GM21528 (cell line): ENCODE measurements around the gene OR10G4.
"Not testable (repeated sequence)": the region's sequence is repeated elsewhere in the genome, so short reads cannot be mapped to it uniquely, and the experiment has no call there.

ENCODE experiments used
- ATAC-seq: cut with Tn5 transposase; IDR thresholded peaks from one replicate; pipeline ENCODE4 v1.9.1; 2021; ENCODE audit warnings: mild to moderate bottlenecking, moderate library complexity; ENCODE audit not compliant: unreplicated experiment, low FRiP score

Gene OR10G4, protein sequence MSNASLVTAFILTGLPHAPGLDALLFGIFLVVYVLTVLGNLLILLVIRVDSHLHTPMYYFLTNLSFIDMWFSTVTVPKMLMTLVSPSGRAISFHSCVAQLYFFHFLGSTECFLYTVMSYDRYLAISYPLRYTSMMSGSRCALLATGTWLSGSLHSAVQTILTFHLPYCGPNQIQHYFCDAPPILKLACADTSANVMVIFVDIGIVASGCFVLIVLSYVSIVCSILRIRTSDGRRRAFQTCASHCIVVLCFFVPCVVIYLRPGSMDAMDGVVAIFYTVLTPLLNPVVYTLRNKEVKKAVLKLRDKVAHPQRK

GRCh38 chr11:124012697-124013096 lies at the start of gene OR10G4:
TSS of gene OR10G4 (plus strand) at chr11:124012997. CDS start at chr11:124015575, 2,578 bp downstream.
- no peak for ATAC-seq

- no peak for ATAC-seq
Measured at GRCh38 chr11:123973816-123974215, 39.0 kb upstream of the OR10G4 start.

- no peak for ATAC-seq
Measured at GRCh38 chr11:123976770-123977560, 35.8 kb upstream of the OR10G4 start.

DNA sequence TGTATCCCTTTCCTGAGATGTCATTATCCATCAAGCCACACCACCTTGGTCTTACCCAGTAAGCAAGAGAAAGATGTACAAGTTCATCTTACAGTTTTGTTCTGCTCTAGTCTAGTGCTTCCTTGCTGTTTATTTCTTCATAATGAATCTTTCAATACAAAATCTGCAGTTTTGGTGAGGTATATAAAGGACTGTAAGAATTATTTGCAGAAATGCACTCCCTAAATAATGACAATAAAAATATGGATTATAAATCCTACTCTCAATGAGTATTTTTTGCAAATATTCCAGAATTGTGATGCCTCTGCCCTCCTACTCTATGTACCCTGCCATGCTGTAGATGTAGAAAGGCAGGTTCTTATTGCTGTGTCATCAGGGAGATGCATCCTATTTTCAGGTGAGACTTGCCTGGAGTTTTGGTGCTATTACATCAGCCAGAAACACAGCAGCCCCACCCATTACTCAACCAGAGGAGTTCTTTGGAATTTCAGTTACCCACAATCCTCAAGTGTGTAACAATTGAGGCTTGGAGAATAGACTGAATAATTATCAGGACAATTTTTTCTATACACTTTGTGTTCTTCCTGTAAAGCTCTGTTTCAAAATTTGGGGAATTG lies 35.0 kb upstream of the OR10G4 start, which contains the start of gene OR10S1:
Gene OR10S1 (minus strand): TSS at position 51 of the 617 bp plus-strand sequence. CDS start 117 bp downstream, outside the sequence.
- no peak for ATAC-seq

DNA sequence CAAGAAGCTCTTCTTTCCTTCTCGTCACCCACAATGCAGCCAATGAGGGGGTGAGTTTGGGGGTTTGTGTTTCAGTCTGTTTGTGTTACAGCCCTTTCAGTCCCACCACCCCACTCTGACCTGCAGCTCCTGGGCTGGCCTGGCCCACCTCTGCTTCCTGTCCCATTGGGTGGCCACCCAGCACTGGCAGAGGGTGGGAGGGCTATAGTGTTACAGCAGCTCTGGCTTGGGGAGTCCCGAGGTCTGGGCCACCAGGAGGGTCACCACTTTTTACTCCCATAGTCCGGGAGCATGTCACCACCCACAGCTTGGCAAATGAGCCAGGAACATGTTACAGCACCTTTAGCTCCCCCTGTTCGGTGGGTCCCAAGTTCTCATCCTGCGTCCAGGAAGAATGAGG lies 33.5 kb upstream of the OR10G4 start:
- no peak for ATAC-seq

DNA sequence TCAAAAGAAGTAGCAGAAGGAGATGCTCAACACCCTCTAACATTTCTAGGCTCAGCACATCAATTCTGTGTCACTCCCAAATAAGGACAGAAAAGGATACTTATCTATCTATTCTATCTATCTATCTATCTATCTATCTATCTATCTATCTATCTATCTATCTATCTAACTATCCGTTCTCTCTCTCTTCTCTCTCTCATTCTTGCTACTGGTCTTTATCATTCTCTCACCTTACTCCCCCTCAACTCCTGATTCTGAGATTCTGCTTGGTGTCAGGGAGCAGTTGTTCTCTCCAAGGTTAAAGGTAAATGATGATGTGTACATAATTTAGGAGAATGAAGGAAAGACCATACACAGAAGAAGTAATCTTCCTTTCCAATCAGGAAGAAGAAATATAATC lies 17.7 kb upstream of the OR10G4 start, which contains the start of gene OR10G6:
Gene OR10G6 (minus strand): TSS at position 43 of the 400 bp plus-strand sequence. CDS start 0 bp downstream, at position 43.
- no peak for ATAC-seq

- ATAC-seq: not testable (repeated sequence)
Measured at GRCh38 chr11:124015837-124016236, 3.0 kb downstream of the OR10G4 start.

- no peak for ATAC-seq
Measured at GRCh38 chr11:124026498-124026897, 13.7 kb downstream of the OR10G4 start, which contains the start of gene OR10G8. TSS of gene OR10G8 (plus strand) at chr11:124026798. CDS start at chr11:124029623, 2,825 bp downstream.

- ATAC-seq: no peak
Measured at GRCh38 chr11:124036666-124037065, 23.9 kb downstream of the OR10G4 start.

- no peak for ATAC-seq
Measured at GRCh38 chr11:124039557-124039956, 26.8 kb downstream of the OR10G4 start.

DNA sequence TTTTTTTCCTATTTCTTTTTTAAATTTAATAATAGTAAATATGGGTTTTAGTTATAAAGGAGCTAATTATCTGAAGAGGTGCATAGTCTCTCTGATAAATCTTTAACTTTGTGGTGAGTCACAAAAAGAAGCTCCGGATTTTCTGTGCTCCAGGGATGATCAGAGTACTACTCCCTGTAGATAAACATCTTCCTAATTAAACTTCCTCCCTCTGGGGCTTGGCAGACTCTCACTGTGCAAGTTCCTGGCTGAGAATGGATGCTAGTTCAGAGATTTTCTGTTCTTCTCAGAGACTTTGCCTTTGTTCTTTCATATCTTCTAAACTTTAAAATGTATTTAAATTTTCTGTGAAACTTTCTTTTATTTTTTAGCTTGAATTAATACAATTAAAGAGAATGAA lies 28.5 kb downstream of the OR10G4 start, which contains the start of gene OR10G7:
Gene OR10G7 (minus strand): TSS at position 72 of the 400 bp plus-strand sequence. CDS start 2,324 bp downstream, outside the sequence.
- no peak for ATAC-seq

- no peak for ATAC-seq
Measured at GRCh38 chr11:124043420-124043819, 30.6 kb downstream of the OR10G4 start.

GRCh38 chr11:124050748-124051147 lies 38.0 kb downstream of the OR10G4 start:
- no peak for ATAC-seq

- ATAC-seq: no peak
Measured at GRCh38 chr11:124052966-124053365, 40.2 kb downstream of the OR10G4 start.
